A204.1 (cell line): ENCODE measurements around the gene BSPRY.
"Not testable (repeated sequence)": the region's sequence is repeated elsewhere in the genome, so short reads cannot be mapped to it uniquely, and the experiment has no call there.

ENCODE experiments used
- FAIRE-seq: peaks from 2 replicates; lab custom pipeline; 2012; peaks lifted over from hg19 to GRCh38; lab: Jason Lieb, UNC

The BSPRY gene

DNA sequence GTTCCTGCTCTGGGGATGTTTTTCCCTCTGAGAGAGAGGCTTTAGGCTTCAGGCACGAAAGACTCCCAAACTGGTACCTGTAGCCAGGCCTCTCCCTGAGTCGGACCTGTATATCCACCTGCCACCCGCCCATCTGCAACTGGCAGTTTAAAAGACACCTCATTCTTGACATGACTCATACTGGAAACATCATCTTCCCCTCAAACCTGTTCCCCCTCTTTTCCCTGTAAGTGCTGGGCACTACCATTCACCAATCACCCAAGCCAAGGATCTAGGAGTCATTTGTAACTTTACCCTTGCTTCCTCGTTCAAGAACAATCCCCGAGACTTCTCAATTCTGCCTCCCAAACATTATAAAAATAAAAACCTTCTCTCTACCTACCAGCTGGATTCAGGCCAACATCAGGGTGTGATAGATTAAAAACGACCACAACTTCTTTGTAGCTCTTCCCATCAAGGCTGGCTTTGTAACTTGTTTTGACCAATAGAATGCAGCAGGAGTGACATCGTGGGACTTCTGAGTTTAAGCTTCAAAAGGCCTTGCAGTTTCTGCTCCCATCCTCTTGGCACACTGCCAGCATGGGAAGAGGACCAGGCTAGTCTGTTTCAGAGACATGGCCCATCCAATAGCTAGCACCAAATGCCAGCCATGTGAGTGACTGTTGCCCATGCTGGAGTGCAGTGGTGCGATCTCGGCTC lies 7.5 kb upstream of the BSPRY start:
- no peak for FAIRE-seq

DNA sequence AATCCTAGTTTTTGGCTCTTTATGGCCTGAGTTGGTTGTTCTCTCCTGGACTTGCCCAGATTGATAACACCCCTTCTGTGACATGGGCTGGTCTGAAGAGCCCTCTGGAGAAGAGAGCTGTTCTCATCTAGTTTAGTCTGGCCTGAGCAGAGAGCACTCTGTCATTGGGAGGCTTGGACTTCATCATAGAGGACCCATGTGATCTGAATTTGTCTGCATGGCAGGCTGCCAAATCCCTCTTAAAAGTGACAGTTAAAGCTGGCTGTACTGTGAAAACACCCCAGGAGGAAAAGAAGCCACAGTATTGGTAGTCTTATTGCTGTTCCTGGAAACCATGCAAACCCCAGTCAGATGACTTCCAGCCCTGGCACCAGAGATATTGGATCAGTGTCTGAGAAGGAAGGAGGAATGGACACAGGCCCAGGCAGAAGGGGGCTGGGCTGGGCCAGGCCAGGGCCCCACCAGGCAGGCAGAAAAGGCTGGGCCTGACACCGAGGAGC lies 5.6 kb upstream of the BSPRY start:
- no peak for FAIRE-seq

DNA sequence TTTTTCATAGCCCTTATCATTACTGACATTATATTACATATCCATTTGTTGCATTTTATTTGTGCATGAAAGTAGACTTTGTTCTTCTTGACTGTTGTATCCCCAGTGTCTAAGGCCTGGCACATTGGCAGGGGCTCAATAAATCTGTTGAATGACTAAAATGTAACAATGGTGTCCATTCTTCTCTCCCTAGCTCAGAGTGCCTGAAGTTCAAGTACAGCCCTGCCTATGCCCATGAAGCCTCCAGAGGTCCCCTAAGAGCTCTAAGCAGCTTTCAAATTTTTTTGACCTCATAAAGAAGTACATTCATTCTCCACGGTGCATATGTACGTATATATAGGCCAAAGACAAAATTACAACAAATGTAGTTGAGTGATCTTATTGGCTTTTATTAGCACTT lies 4.2 kb upstream of the BSPRY start:
- FAIRE-seq: no peak

DNA sequence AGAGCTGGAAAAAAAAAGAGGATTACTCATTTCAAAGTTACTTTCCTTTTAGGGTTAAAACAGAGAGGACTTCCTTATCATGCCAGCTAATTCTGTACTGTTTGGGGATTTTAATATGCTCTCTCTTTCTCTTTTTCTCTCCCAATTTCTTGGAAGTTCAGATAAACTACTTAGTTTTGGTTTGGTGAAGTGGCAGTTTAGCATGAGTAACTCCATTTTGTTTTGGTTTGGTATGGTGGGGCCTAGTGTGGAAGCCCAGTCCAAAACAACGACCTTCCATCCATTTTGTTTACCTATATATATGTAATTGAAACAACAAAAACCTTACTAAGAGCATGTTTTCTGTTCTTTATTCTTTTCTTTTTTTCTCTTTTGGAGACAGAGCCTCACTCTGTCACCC lies 3.7 kb upstream of the BSPRY start:
- FAIRE-seq: no peak

DNA sequence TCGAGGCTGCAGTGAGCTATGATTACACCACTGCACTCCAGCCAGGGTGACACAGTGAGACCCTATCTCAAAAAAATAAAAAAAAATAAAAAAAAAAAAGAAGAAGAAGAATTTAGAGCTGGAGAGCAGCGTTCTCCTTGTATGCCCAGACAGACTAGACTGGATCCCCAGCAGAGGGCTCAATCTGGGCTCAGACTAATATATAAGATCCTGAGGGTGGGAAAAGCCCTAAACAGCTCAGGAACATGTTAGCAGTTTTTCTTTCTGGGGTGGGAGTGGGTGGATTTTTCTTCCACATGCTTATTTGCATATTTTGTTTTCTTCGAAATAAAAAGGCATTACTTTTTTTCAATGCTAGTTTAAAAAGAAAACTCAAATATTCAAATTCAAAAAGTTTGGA lies 904 bp upstream of the BSPRY start:
- no peak for FAIRE-seq

DNA sequence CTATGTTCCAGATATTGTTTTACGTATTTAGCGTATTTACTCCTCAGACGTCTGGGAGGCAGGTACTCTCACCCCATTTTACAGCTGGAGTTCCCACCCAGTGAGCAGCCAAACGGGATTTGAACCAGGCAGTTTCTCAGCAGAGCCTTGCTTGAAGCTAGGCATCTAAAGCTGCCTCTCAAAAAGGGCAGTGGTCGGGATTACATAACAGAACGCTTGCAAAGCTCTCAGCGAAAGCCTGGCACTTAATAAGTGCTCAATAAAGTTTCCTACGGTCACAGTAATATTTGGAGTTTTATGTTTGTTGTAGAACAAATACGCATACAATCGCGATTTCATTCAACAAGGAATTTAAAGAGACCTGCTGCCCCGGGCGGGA lies 286 bp upstream of the BSPRY start:
- FAIRE-seq: no peak

DNA sequence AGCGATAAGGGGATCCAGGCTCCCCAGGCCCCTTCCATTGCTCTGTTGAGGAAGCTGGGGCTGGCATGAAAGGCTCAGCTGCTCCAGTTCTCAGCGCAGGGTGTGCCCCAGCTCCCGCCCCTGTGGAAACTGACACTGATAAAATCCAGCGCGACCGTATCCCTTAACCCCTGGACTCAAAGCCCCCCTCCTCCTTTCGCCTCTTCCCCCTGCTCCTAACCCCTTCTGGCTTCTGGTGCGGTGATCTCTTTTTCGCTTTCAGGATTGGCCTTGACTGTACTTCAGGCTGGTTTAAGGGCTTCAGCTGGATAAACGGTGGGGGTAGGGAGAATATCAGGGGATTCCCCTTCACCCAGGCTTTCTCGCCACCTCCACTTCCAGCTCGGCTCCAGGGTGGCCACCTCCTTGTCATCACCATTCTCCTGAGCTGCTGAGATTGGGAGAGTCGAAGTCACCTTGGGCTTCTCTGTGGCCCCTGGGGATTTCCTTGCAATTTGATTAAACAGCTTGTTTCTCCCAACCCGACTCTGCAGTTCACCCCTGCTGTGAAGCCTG lies 843 bp downstream of the BSPRY start:
- FAIRE-seq: no peak

DNA sequence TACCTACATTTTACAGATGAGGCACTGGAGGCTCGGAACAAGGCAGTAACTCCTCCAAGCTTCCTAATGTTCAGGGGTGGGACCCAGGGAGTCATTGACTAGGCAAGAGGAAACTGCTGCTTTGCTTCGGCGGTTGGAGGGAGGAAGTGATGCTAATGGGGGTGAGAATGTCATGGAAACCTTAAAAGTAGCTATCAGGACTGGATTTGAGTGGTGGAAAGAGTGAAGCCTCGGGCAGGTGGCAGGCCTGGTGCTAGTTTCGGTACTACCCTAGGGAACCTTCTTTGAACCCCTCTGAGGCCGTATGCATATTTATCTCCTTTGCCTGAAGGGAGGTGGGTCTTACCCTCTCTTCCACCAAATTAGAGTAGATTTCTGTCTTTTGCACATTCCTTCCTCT lies 1.6 kb downstream of the BSPRY start:
- FAIRE-seq: no peak

DNA sequence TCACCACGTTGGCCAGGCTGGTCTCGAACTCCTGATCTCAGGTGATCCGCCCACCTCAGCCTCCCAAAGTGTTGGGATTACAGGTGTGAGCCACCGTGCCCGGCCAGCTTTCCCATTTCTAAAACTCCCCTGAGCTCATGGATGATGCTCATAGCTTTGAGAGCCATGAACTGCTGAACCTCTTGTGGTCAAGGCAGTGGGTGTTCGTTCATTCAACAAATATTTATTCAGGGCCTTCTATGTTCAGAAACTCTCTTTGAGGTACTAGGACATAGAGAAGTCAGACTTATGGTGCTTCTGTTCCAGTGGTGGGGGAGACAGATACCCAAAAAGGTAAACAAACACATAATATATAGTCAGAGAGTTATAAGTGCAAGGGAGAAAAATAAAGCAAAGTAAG lies 2.7 kb downstream of the BSPRY start:
- FAIRE-seq: no peak

DNA sequence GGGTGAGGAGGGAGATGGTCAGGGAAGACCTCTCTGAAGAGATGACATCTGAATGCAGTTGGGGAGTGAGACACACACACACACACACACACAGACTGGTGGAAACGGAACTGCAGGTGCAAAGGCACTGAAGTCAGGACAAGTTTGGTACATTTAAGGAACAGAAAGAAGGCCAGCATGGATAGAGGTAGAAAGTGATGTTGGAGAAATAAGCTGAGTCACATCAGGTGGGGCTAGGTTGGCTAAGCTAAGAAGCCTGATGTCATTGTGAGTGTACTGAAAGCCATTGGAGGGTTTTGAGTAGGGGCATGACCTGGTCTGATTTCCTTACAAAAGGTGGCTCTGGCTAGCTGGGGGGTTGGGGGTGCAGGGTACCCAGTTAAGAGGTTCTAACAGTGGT lies 3.1 kb downstream of the BSPRY start:
- FAIRE-seq: no peak

DNA sequence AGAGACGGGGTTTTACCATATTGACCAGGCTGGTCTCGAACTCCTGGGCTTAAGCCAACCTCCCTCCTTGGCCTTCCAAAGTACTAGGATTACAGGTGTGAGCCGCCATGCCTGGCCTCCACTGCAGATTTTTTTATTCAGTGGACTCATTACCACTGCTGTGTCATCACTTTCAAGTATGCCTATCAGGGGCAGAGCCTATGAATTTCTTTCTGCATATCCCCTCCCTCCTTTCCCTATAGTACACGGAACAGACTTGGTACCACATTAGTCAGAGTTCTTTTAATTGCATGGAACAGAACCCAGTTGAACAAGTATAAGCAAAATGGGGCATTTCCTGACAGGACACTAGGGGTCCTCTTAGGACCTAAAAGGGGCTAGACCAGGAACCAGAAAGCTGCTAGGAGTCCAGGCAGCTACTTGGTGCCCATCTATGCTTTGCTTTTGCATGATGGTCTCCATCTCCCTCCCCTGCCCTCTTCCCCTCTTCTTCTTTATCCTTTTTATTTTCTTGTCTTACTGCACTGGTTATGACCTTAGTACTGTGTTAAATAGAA lies 5.8 kb downstream of the BSPRY start:
- FAIRE-seq: no peak

DNA sequence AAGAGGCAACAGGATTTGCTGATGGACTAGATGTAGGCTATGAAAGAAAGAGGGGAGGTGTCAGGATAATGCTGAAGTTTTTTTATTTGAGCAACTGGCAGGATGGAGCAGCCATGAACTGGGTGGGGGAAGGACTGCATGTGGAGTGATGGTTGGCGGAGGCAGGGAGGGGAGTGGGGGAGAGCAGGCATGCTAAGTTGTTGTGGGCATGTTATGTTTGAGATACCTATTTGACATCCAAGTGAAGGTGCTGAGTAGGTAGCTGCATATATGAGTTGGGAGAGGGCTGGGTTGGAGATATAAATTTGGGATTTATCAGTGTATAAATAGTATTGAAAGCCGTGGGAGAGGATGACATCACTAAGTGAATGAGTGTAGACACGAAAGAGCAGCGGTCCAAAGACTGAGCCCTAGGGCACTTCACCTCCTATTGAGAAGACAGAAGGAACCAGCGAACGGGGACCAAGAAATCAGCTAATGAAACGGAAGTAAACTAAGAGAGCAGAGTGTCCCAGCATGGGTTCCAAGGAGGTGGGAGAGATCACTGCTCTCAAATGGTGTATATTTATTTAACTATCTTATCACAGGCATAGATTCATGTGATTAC lies 7.4 kb downstream of the BSPRY start:
- no peak for FAIRE-seq

DNA sequence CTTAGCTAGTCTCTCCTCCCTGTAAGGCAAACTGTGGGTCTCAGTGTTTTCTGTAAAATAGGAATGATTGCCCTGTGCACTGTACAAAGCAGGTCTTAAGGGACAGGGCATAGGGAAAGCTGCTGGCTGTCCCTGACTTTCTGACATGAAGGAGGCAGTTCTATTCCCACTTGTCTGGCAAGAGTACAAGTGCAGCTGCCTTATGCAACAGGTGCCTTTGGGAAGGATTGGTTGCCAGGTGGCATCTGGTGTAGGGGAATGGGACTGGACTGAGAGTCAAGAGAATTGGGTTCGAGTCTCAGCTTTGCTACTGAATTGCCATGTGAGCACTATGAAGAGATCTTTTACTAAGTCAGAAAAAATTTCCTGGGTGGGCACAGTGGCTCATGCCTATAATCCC lies 10.0 kb downstream of the BSPRY start:
- FAIRE-seq: no peak

DNA sequence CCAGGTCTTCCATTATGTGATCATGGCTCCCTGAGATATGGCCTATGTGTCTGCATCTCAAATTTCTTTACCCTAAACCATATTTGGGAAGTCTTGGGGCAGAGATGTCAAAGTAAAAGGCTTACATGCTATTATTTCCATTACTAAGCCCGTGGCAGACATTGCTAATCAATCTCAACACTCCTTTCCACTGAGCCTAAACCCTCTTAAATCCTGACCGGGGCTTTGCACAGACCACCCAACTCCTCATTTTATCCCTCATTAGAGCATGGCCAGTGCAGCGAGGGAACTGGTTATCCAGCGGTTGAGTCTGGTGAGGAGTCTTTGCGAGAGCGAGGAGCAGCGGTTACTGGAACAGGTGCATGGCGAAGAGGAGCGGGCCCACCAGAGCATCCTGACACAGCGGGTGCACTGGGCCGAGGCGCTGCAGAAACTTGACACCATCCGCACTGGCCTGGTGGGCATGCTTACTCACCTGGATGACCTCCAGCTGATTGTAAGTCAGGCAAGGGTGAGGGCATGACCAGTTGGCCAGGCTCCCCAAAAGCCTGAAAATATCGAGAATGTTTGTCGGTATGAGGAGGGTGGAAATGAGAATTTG lies 11.0 kb downstream of the BSPRY start:
- FAIRE-seq: no peak

DNA sequence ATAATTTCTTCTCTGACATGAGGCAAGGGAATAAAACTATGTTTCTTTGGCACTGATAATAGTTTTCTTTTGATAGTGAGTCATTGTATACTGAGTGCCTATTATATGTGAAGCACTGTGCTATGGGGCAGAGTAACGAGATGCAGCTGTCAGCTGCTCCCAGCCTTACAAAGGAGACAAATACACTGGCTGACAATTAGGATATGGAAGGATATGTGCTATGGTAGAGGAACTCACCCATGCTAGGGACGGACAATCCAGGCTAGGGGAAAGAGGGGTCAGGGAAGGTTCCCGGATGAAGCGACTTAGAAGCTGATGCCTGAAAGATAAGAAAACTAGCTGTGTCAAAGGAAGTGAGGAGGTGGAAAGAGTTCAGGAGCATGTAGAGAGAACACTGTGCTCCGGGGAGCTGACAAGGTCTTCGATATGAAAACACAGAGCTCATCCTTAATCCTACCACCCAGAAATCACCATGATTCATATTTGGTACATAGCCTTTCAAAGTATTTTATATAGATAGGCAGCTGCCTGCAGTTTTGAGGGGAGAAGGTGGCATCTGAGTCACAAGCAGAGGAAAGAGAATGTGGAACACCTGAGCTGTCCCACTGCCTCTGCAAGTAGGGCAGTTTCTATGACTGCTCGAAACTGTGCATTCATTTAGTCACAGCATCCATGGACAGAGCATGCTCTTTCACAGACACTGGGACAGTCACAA lies 12.1 kb downstream of the BSPRY start:
- FAIRE-seq: no peak

DNA sequence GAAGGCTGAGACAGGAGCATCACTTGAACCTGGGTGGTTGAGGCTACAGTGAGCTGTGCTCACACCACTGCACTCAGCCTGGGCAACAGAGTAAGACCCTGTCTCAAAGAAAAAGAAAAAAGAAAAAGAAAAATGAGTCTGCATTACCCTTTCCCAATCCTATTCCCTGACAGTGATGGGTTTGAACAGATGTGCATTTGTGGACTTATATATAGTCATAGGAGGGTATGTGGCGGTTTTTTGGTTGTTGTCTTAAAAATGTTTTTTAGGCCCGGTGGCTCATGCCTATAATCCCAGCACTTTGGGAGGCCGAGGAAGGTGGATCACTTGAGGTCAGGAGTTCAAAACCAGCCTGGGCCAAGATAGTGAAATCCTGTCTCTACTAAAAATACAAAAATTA lies 14.0 kb downstream of the BSPRY start:
- no peak for FAIRE-seq

DNA sequence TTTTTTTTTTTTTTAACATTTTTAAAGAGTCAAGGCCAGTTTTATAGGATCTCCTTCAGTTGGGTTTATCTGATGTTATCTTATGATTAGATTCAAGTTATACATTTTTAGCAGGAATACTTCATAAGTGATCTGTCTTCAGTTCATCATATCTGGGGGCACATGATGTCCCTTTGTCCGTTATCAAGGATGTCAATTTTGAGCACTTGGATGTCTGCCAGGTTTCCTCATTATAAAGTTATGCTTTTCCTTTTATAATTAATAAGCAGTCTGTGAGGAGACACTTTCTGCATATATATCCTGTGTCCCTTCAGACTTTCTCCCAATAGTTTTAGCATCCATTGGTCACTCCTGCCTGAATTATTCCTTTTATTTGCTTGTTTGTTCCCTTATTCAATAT lies 15.6 kb downstream of the BSPRY start:
- FAIRE-seq: no peak

DNA sequence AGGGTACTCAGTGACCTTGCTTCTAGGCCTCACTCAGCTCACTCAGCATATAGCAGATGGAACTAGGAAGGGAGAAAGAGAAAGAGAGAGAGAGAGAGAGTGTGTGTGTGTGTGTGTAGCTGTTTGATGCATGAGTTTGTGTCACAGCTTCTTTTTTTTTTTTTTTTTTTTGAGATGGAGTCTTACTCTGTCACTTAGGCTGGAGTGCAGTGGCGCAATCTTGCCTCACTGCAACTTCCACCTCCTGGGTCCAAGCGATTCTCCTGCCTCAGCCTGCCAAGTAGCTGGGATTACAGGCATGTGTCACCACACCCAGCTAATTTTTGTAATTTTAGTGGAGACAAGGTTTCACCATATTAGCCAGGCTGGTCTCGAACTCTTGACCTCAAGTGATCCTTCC lies 16.3 kb downstream of the BSPRY start:
- FAIRE-seq: not testable (repeated sequence)

DNA sequence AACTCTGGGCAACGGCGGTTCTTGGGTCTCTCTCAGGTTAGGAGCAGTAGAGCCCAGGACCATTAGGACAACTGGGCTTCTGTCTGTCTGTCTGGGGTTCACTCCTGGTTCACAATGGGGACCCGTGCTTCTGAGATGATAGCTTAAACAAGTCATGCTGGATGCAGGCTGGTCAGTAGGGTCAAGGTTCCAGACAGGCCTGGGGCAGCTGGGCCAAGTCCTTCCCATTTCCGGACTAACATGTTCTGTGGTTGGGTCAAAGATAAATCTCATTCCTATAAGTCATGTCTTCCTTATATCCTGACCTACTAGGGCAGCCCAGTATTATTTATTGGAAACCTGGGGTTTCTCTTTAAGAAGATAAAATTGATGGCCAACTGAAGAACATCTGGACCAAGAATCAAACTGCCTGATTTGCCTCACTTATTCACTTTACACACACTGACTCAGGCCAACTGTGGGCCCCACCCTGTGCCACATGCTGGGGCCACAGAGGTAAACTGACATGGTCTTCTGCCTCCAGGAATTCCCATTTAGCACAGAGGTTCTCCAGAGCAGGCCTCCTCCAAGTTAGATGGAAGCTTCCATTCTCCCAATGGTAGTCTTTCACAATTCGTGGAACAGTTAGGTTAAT lies 19.1 kb downstream of the BSPRY start:
- FAIRE-seq: no peak

DNA sequence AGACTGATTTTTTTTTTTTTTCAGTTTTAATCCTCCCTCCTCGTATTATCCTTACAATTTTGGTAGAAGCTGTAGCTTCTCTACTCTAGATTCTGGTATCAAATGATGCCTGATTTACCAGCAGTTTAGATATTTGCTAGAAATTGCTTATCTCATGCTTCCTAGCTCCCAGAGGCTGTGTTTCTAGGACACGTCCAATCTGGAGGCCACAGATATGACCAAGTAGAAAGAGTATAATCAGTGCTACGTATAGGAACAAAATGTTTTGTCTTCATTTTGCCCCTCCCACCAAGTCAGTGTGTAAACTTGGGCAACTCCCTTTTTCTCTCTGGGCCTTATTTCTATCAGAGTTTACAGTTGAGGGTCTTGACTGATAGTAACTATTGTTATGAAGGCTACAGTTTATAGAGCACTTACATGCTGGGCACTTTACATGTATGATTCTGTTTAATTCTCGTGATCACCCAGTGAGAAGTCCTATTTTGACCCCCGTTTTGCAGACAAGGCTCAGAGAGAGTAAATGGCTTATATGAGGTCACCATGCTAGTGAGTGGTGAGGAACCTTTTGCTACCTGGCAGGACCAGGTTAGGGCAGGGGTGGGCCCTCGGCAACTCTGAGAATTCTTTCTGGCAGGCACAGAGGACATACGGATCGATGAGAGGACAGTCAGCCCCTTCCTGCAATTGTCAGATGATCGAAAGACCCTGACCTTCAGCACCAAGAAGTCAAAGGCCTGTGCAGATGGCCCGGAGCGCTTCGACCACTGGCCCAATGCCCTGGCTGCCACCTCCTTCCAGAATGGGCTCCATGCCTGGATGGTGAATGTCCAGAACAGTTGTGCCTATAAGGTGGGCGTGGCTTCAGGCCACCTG lies 19.9 kb downstream of the BSPRY start:
- no peak for FAIRE-seq

DNA sequence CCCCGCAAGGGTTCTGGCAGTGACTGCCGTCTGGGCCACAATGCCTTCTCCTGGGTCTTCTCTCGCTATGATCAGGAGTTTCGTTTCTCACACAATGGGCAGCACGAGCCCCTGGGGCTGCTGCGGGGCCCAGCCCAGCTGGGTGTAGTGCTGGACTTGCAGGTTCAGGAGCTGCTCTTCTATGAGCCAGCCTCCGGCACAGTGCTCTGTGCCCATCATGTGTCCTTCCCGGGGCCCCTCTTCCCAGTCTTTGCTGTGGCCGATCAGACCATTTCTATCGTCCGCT lies 20.5 kb downstream of the BSPRY start:
- no peak for FAIRE-seq
